NCI-H1105 treated with DMSO at 0.1 percent for 48 hours (cell line): Measurements from ENCODE around the gene DNA2.
"Not testable (repeated sequence)": the region's sequence is repeated elsewhere in the genome, so short reads cannot be mapped to it uniquely, and the experiment has no call there.

Source experiments
- DNase-seq: peaks from one replicate; lab custom pipeline; 2025; lab: John Stamatoyannopoulos, UW

Gene DNA2, protein sequence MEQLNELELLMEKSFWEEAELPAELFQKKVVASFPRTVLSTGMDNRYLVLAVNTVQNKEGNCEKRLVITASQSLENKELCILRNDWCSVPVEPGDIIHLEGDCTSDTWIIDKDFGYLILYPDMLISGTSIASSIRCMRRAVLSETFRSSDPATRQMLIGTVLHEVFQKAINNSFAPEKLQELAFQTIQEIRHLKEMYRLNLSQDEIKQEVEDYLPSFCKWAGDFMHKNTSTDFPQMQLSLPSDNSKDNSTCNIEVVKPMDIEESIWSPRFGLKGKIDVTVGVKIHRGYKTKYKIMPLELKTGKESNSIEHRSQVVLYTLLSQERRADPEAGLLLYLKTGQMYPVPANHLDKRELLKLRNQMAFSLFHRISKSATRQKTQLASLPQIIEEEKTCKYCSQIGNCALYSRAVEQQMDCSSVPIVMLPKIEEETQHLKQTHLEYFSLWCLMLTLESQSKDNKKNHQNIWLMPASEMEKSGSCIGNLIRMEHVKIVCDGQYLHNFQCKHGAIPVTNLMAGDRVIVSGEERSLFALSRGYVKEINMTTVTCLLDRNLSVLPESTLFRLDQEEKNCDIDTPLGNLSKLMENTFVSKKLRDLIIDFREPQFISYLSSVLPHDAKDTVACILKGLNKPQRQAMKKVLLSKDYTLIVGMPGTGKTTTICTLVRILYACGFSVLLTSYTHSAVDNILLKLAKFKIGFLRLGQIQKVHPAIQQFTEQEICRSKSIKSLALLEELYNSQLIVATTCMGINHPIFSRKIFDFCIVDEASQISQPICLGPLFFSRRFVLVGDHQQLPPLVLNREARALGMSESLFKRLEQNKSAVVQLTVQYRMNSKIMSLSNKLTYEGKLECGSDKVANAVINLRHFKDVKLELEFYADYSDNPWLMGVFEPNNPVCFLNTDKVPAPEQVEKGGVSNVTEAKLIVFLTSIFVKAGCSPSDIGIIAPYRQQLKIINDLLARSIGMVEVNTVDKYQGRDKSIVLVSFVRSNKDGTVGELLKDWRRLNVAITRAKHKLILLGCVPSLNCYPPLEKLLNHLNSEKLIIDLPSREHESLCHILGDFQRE

DNA sequence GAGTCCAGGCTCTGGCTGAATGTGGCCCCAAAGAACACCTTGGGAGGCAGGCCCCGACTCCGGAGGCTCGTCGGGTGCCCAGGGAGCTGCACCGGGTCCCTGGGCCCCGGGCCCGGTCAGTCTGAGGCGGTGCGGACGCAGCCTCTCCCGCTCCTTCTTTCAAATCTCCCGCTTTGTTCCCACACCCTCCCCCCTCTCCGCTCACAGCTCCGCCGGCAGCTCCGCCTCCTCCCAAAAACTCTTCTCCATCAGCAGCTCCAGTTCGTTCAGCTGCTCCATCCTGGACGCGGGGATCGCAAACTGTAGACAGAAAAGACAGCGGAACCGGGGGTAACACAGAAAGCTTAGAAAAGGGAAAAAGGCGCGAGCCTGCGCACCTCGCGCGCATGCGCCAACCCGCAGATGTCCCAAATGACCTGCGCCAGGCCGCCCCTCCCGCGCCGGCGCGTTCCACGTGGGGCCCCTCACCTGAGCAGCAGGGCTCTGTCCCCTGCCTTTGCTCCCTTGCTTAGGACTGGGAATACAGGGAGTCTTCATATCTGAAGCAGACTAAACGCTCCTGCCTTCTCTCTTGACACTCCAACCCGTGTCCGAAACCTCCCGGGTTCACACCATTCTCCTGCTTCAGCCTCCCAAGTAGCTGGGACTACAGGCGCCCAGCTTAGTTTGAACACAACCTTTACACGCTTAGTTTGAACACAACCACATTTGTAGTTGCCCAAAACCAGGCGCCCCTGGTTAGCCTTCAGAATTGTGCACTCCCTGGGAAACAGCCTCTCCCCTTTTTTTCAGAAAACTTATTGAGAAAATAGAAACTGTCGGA is at the start of gene DNA2:
Gene DNA2 (minus strand): TSS at position 388 of the 823 bp plus-strand sequence. CDS start 109 bp downstream, at position 279.
- DNase-seq = peak; percentile 83

- DNase-seq = not testable (repeated sequence)
Observed at GRCh38 chr10:68518609-68519008, 46.8 kb upstream of the DNA2 start.

DNA sequence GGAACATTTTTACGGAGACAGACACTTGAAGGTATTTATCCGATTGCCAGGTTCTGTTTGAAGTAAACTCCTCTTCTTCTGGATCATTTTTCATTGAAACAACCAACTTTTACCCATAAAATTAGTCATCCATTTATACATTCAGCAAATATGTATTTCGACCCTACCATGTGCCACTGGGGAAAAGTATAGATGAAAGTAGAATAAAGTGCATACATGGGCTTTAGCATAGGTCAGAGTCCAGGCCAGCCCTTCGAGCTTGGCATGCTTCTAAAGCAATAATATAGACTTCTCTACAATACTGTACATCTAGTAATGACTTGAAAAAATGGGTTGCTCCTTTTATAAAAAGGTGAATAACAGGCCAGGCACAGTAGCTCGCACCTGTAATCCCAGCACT is 45.4 kb upstream of the DNA2 start:
- DNase-seq = no peak

DNA sequence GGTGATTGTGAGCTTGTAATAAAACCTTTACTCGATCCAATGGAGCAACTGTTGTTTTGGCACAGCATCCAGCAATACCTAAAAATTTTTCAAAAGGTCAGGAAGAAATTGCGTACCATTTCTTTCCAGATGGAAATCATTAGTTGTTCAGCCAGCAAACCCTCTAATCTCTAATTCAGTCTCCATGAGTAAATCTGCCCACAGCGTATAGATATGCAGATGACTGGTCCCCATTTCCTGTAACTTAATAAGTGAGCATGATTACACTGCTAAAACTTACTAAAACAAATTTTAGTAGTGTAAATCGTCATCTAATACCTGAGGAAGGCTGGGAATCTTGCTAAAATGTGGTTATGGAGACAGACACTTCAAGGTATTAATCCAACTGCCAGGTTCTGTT is 45.0 kb upstream of the DNA2 start:
- DNase-seq = no peak

- not testable (repeated sequence) for DNase-seq
Observed at GRCh38 chr10:68516216-68516615, 44.4 kb upstream of the DNA2 start.

GRCh38 chr10:68508090-68508489 is 36.3 kb upstream of the DNA2 start:
- no peak for DNase-seq

- no peak for DNase-seq
Observed at GRCh38 chr10:68506411-68506810, 34.6 kb upstream of the DNA2 start.

- no peak for DNase-seq
Observed at GRCh38 chr10:68502846-68503245, 31.1 kb upstream of the DNA2 start.

GRCh38 chr10:68501691-68502090 is 29.9 kb upstream of the DNA2 start:
- no peak for DNase-seq

- DNase-seq = no peak
Observed at GRCh38 chr10:68499544-68499943, 27.8 kb upstream of the DNA2 start.

DNA sequence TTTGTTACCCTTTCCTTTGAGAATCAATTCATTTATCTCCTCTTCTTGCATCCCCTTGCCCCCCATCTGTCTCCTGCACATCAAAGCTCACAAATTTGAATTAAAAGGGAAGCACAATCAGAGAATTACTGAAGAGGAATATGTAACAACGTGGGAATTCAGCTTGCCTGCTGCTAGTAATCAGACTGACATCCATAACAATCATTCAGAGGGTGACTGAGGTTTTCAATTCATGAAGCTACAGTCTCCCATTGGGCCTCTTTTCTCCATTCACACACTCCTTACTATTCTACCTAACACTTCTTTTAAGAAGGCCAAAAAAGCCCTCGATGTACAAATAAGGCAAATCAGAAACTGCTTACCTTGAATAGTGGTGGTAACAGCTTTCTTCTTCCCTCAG is 24.3 kb upstream of the DNA2 start:
- no peak for DNase-seq

DNA sequence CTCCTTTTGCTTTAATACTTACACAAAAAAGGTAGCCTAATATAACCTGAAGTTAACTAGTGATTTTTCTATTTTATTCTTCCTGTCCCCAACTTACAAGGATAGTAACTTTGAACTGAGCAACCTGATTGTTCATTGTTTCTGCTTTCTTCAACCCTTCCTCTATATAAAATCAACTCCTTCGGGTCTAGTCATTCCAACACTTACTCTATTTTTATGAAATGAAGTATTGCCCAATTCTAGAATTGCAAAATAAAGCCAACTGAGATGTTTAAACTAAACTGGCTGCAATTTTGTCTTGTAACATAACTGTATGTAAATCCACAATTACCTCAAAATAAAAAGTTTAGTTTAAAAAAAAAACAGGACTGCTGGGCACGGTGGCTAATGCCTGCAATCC is 20.3 kb upstream of the DNA2 start:
- DNase-seq = no peak

GRCh38 chr10:68489919-68490318 is 18.1 kb upstream of the DNA2 start:
- no peak for DNase-seq

DNA sequence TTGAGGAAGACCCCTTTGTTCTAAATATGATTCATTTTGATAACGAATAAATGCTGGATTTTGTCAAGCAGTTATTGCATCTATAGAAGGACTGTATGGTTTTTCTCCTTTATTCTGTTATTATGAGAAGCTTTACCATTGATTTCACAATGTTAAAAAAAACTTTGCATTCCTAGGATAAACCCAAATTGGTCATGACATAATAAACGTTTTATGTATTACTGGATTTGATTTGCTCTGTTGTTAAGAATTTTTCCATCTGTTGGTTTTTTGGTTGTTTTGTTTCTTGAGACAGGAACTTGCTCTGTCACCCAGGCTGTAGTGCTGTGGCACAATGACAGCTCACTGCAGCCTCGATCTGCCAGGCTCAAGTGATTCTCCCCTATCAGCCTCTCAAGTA is 2.2 kb upstream of the DNA2 start:
- DNase-seq = no peak

- DNase-seq = peak; percentile 9
Observed at GRCh38 chr10:68471063-68471585, 649 bp downstream of the DNA2 start.

DNA sequence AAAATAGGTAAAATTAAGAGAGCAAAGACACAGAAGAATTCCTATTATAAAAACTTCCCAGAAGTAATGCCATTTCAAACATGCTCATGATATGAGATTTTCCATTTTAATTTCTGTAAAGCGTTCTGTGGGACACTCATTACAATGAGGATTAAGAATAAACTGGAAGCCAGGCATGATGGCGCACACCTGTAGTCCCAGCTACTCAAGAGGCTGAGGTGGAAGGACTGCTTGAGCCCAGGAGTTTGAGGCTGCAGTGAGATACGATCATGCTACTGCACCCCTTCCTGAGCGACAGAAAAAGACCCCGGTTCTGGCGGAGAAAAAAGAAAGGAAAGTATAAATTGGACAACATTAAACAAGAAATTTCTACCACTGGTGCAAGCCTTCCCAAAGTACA is 1.5 kb downstream of the DNA2 start:
- DNase-seq = peak; percentile 20

- DNase-seq = no peak
Observed at GRCh38 chr10:68469838-68470237, 1.9 kb downstream of the DNA2 start.

- not testable (repeated sequence) for DNase-seq
Observed at GRCh38 chr10:68464729-68465128, 7.0 kb downstream of the DNA2 start.

DNA sequence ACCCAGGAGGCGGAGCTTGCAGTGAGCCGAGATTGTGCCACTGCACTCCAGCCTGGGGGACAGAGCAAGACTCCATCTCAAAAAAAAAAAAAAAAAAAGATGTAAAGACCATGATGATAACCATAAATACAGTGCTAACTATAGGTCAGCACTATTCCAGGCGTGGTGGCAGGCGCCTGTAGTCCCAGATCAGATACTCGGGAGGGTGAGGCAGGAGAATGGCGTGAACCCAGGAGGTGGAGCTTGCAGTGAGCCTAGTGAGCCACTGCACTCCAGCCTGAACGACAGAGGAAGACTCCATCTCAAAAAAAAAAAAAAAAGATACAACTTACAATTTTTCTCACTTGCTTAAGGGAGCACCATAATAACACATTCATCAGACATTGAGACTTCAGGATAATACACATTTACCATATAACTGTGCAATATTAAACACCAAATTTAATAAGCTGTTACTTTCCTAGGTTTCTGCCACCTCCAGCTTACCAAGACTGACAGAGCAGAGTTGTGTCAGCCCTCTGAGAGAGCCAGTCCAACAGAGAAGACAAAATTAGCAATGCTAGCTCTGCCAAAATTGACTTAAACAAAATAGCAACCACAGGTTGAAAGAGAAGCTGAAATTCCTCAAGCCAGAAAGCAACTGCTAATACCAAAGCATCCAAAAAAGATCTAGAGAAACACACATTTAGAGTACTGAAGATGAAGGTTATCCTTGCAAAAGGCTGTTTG is 8.2 kb downstream of the DNA2 start:
- no peak for DNase-seq

- no peak for DNase-seq
Observed at GRCh38 chr10:68462536-68462935, 9.2 kb downstream of the DNA2 start.

DNA sequence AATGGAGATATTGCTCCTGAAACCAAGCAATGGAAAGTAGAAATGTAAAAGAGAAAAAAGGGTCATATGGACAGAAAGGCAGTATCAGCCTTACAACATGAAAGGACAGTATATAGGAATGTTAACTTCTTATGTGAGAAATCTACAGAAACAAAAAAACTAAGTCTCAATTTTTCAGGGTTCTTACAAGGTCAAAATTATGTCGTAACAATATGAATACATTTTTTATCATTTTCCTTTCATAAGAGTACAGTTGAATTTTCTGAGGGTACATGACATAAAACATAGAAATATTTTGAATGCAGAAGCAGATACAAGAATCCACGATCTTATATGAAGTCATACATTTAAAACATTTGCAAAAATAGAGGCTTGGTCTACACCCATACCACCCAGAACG is 10.7 kb downstream of the DNA2 start:
- no peak for DNase-seq
